ENCODE measurements around the gene HEYL.

The HEYL gene

GRCh38 chr1:39663559-39663958 is 24.1 kb upstream of the HEYL start:
- no peak for DNase-seq

DNA sequence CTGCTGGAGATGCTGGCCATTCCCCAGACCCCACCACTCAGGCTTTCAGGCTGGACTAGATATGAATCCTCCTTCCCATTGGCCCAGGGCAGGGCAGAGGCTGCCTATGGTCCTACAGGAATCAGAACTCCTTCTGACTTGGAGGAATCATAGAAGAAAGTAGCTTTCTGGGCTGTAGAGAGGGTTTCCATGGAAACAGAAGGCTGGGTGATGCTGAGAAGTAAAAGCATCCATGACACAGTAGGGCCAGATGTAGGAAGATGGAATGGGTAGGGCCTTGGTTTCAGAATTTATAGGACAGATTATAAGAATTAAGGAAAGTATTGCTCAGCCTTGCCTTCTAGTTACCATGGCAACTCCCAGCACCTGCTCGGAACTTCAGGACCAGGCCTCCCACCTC is 23.4 kb upstream of the HEYL start:
- DNase-seq, result no peak

DNA sequence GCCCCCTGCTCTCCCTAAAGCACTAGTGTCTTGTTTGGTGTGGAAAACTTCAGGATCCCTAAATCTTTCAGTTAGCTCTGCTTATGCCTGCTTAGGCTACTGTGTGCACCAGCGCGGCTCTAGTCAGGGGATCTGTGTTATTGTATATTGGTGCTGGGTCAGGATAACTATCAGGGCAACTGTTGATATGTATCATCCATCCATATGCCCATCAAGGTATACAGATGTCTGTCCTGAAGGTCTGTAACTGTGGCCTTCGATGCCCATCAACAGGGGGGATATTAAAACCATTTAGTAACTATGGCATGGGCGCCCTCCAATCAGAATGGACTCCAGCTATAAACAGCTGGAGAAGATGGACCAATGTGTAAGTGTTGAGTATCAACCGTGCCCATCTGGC is 20.1 kb upstream of the HEYL start:
- no peak for DNase-seq

DNA sequence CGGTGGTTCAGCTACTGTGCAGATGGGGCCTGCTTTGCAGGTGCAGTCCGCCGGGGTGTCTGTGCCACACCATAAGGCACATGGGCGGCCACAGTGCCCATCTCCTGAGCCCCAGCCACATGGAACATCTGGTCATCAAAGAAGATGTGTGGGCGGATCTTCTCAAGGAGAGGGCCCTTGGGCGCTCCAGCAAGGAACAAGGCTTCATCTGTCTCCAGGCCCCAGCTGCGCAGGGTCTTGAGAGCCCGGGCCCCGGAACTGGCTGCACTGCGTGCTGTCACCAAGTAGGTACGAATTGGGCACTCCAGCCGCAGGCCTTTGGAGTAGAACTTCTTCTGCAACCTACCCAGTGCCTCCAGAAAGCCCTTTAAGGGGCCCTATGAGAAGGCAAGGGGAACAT is 19.7 kb upstream of the HEYL start:
- DNase-seq, result no peak

DNA sequence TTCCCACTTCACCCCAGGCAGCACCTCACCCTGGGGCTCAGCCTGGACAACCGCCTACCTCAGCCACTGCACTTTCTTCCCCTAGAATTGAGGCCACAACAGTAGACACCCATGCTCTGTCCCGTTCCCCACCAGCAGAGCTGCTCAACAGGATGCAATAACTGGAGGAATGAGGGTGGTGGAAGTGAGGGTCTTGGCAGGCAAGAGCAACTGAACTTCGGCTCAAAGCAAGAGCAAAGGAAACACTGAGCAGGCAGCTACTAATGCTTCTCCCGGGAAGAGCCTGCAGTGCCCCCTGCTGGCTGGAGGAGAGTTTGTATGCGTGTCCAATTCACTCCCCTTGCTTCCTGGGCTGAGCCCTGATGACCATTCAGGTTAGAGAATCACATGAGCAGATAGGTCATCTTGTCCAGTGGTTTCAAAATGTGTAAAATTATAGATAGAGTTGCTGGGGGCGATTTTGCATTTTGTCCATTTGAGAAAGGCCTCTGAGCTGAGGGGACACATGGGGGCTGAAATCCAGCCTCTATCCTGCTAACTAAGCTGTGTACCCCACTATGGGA is 18.6 kb upstream of the HEYL start:
- peak; percentile 47 for DNase-seq

GRCh38 chr1:39657402-39657801 is 18.0 kb upstream of the HEYL start:
- DNase-seq, result no peak

DNA sequence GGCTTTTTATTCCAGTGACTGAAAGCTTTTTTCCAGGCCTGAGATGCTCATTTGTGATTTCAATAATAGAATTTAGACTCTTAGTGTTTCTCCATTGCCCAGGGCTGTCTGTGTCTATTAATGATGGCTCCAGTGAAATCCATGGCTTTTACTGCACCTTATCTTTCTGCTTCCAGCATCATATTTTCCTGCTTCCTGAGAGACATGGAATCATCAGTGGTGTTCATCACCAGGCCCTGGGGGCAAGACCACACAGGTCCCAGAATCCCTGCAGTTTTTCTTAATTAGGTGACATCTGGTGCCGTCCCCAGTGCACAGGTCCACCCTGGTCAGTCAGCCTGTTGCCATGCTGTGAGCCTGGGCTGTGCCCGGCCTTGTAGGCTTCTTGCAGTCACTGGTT is 16.9 kb upstream of the HEYL start:
- DNase-seq, result no peak

DNA sequence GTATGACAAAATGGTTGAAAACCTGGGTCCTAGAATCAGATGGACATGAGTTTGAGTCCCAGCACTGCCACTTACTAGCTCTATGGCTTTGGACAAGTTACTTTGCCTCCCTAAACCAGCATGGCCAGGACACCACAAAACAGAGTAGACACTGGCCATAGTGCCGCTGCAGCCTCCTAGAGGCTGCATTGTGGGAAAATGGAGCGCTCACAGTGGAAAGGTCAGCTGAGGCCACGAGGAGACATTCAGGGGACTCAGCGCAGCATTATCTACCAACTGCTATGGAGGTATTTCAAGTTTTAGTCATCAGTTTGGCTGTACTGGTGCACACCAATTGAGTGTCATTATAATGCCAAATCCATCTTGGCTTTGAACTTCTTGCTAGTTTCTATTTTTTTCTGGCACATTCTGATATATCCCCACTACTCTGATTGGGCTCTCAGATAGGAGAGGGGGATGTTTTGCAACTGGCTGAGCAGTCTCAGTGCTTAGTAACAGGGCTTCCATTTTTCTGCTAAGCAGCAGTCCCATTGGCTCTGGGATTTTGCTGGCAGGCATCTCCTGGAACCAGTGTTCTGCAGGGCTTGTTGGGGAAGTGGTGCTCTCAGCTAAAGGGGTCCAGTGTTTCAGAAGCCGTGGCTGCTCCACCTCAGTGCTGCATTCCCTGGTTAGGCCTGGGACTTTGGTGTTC is 16.3 kb upstream of the HEYL start:
- DNase-seq, result no peak

DNA sequence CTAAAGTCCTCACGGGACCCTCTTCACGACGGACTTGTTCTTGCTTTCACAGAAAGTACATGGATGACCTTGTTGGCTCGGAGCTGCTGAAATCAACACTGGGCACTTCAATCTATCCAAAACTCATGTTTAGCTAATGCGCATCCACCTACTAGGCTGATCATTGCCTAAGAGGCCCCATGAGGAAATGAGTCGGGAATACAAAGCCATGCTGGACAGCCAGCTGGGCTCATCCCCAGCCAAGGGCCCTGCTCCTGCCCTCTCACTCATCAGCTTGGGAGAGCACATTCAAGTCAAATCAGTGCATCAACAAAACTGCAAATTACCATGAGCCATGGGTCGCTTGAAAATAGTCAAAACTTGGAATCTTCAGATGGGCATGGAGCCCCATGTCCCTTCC is 14.8 kb upstream of the HEYL start:
- DNase-seq, result no peak

GRCh38 chr1:39653546-39654031 is 14.1 kb upstream of the HEYL start:
- DNase-seq, result peak; percentile 64

DNA sequence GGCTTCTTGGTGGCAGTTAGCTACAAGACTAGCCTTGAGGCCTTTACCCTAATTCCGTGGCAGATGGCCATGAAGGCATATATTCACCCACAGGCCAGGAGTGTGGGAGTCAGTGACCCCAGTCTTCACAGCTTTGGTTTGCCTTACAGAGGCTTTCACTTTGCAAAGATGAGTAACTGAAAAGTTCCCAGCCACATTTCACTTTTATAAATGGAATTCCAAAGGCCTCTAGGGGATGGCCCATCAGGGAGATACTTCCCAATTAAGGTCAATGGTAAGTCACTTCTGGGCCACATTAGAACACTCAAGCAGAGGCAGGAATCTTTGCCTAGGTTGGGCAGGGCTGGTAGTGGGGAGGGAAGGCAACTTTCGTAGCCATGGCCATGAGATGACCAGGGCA is 13.1 kb upstream of the HEYL start:
- DNase-seq, result no peak

DNA sequence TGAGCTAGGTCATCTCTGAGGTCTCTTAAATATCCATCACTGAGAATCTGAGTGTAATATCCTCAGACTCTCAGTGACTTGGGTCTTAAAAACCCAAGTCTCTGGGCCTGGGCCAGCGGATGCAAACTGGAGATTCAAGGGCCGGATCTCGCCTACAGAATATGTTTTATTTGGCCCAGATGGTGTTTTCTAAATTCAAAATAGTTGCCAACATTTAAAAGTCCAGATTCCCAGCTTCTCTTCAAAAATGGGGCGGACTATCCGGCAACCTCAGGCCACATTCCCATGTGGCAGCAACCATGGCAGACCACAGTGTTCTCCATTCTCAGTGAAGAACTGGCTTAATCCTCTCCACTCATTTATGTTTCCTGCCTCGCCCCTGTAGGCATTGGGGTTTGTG is 12.7 kb upstream of the HEYL start:
- no peak for DNase-seq

- DNase-seq, result no peak
Measured at GRCh38 chr1:39650431-39650830, 11.0 kb upstream of the HEYL start.

DNA sequence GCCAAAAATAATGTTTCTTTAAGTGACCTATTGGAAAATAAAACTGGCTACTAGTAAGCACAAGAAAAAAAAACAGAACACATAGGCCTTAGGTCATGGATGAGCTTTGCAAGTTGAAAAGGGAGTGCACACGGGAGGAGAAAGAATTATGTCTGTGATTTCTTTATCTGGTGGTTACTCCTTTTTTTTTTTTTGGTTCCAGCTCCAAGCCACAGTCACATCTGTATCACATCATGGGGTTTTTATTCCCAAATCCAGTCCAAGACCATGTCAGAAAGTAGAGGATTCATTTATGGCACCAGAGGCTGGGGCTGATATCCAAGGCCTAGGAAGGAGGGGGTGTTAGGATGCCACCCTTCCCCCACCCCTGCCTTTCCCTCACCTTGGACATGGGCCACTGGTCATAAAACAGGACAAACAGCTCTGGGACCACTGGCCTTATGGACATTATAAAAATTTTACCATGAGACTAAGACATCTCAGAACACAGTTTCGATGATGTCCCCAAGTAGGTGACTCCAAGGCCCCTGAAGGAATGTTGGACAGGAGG is 10.3 kb upstream of the HEYL start:
- DNase-seq, result no peak

GRCh38 chr1:39648496-39648895 is 9.1 kb upstream of the HEYL start:
- DNase-seq, result no peak

DNA sequence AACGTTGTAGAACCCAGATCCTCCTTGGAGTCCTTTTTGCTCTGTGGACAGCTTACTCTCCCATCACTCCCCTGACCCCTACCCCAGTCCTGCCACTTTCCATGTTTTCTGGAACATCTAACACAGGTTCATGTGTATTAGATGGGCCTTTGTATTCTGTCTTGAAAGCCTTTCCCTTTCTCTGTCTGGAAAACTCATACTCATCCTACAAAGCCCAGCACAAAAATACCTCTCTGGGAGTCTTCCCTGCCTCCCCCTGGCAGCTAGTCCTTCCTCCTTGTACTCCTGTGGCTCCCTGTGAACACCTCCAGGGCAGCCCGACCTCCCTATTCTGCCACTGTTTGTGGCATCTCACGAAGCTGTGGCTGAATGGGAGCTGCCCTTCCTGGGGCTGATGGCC is 7.8 kb upstream of the HEYL start:
- DNase-seq, result no peak

DNA sequence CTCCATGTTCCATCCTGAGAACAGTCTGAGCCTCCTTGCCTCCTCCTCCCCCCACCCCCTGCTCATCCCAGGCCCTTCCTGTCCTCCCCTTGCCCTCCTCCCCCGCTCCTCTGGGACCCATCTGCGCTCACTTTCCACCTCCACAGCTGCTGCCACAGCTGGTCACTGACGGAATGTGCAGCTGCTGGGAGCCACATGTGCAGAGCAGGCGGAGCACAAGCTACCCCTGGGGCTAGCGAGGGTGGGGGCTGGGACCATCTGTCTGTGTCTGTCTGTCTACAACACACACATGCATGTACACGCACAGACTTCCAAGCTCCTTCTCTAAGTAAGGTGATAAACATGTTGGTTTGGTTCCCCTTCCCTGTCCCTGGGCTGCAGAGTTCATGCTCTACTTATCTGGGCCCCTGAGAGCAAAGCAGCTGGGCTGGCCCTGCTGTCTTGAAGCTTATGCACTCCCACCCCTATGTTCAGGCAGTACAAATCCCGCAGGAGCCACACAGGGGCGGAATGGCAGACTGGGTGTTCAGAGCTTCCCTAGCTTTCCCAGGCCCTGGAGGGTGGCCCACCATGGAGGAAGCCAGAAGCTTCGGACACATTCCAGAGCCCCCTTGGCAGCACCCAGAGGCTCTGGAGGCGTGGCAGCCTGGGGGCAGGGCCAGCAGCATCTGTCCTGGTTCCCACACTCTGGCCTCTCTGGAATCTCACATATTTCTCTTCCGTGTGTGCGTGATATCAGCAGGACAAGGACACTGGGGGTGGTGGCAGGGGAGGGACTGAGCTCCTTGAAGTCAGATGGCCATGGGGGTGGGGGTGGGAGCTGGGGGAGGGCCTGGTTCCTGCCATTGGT is 7.0 kb upstream of the HEYL start:
- no peak for DNase-seq

DNA sequence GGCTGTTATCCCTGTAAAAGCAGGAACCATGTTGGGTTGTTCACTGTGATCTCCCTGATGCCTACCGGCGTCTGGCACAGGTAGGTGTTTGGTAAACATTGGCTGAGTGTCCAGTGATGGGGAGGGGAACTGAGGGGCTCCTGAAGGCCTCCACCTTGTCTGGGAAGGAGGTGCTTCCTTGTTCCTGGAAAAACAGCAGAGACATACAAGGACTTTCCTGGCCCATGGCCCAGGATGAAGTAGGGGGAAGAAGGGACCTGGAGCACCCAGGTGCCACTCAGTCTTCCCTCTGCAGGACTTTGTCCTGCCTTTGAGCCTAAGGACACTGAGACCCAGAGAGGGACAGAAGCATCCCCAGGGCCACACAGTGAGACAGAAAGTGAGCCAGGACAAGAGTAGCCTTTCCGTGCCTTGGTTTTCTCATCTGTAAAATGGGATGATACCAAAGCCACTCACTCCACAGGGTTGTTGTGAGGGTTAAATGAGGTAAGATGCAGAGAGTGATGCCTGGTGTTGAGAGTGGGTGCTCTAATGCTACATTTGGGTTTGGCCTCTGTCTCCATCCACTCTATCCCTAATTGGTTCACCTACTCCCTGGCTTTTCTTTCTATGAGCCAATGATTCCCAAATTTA is 6.1 kb upstream of the HEYL start:
- no peak for DNase-seq

DNA sequence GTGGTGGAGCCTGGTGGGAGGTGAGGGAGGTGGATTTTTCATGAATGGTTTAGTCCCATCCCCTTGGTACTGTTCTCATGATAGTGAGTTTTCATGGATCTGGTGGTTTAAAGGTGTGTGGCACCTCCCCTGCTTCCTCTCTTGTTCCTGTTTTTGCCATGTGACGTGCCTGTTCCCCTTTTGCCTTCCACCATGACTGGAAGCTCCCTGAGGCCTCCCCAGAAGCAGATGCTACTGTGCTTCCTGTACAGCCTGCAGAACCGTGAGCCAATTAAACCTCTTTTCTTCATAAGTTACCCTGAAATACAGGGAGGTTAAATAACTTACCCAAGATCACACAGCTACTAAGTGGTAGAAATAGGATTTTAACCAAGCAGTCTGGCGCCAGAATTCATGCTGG is 4.3 kb upstream of the HEYL start:
- no peak for DNase-seq

DNA sequence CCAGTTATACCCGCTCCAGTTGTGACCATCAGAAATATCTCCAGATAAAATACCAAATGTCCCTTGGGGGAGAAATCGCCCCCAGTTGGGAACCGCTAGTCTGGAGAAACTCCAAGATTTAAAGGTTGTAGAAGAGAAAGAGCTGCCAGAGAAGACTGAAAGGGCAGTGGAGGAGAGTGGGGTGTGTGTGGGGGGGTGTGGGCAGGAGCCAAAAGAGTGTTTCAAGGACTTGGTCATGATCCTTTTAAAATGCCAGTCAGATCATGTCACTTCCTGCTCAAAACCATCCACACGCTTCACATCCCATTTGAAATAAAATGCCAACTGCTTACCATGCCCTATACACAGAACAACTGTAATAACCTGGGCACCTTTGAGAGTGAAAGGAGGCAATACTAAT is 3.4 kb upstream of the HEYL start:
- DNase-seq, result no peak

GRCh38 chr1:39640861-39641260 is 1.4 kb upstream of the HEYL start:
- DNase-seq, result no peak

DNA sequence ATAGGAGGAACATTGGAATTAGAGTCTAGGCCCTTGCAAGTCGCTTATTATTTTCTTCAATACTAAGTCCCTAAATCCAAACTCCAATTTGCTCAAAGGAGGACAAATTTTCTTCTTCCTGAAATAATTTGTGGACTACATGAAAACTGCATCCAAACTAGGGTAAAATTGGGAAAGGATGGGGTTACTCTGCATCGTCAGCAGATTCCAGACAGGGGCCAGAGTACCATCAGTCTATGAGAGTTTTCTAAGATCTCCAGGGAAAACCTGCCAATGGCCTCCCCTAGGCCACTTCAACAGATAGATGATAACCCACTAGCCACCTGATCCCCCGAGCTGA is 508 bp downstream of the HEYL start:
- no peak for DNase-seq

DNA sequence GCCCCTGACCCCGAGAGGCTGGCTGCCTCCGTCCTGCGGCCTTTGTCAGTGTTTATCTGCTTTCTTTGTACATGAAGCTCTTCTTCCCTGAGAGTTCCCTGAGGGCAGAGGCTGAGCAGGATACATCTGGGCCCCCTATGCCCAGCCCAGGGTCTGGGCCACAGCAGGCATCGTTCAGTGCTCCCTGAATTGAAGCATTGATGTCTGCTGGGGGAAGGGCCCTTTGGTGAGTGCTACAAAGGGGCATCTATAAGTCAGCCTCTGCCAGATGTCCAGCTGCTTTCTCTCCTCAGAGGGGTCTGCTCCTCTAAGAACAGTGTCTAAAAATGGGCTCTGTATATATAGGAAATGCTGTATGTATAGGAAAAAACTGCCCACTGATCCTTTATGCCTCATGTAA is 2.1 kb downstream of the HEYL start:
- no peak for DNase-seq

GRCh38 chr1:39635871-39636210 is 3.6 kb downstream of the HEYL start:
- no peak for DNase-seq
